ENCODE measurements around the gene ROBO2. TPM values are rescaled to one million over a fixed set of nuclear protein-coding genes. Genes with fewer than 3 reads are reported as not detected.

The ROBO2 gene
- total RNA-seq, 6 donors from 2014 or later = 12.0 to 29.1 (median 14.0) TPM

DNA sequence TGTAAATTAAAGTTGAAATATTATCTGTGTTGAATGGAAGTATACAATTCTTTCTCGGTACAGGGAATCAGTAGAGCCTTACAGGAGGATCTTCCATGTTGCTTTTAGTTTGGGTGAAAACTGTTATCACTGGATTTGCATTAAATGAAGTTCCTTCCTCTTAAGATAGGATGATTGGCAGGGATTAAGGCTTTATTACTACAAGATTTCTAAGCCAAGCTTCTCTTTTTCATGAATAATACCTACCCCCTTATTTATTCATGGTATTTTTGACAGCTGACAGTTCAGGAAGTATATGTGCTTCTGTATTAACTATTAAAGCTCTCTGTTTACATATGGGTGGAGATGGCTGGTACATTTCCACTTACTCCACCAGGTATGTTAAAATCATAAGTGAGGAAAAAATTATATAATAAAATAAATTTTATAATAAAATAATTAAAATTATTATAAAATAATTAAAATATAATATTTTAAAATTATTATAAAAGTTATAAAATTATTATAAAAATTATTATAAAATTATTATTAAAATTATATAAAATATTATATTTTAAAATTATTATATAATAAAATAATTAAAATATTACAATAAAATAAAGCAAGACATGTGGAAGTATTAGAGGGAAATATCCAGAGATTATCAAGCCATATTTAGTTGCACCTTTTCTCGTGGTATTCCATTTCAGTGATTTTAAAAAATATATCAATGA lies 332.9 kb downstream of the ROBO2 start:
- H3K4me1 ChIP-seq = no peaks in the 10 kb centered on the region
- H3K4me3 ChIP-seq = no peak overlapping the region
- no peak for TF ChIP-seq POLR2A (IDR thresholded peaks at IDR 0.05)
- TF ChIP-seq, protein P1, sequence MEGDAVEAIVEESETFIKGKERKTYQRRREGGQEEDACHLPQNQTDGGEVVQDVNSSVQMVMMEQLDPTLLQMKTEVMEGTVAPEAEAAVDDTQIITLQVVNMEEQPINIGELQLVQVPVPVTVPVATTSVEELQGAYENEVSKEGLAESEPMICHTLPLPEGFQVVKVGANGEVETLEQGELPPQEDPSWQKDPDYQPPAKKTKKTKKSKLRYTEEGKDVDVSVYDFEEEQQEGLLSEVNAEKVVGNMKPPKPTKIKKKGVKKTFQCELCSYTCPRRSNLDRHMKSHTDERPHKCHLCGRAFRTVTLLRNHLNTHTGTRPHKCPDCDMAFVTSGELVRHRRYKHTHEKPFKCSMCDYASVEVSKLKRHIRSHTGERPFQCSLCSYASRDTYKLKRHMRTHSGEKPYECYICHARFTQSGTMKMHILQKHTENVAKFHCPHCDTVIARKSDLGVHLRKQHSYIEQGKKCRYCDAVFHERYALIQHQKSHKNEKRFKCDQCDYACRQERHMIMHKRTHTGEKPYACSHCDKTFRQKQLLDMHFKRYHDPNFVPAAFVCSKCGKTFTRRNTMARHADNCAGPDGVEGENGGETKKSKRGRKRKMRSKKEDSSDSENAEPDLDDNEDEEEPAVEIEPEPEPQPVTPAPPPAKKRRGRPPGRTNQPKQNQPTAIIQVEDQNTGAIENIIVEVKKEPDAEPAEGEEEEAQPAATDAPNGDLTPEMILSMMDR (IDR thresholded peaks at IDR 0.05) = no peak
- TF ChIP-seq POLR2AphosphoS5 (IDR thresholded peaks at IDR 0.05) = no peak
- TF ChIP-seq EP300 (IDR thresholded peaks at IDR 0.05) = no peak
- H3K36me3 ChIP-seq = no peaks in the 10 kb centered on the region
- no peaks in the 10 kb centered on the region for H3K9me3 ChIP-seq
- H3K27me3 ChIP-seq = no peaks in the 10 kb centered on the region
- WGBS, 2 donors = 83 to 88% methylated on average over 2 of the region's 2 CpGs
- DNase-seq (no peak), ATAC-seq (ENCODE audit: low FRiP score in 2 of 2) (no peak)
- H3K27ac ChIP-seq = no peak overlapping the region

DNA sequence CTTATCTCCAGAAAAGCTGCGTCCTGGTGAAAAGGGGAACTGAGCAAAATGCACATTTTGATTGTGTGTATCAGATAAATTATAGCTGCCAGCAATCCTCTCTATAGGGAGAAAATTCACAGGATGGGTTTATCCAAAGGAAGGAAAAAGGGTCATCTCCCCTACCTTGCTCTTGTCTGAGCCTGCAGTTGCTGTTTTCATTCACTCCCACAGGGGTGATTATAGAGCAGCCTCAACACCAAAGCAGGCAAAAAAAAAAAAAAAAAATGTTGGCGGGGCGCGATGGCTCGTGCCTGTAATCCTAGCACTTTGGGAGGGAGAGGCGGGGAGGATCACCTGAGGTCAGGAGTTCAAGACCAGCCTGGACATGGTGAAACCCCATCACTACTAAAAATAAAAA lies 333.7 kb downstream of the ROBO2 start:
- TF ChIP-seq, protein P1 (IDR thresholded peaks at IDR 0.05) = no peak
- TF ChIP-seq POLR2AphosphoS5 (IDR thresholded peaks at IDR 0.05) = no peak
- TF ChIP-seq EP300 (IDR thresholded peaks at IDR 0.05) = no peak
- no peak for TF ChIP-seq POLR2A (IDR thresholded peaks at IDR 0.05)
- Histone ChIP-seq H3K4me3 (no peak overlapping the region), H3K27me3 (no peaks in the 10 kb centered on the region), H3K9me3 (no peaks in the 10 kb centered on the region), H3K4me1 (no peaks in the 10 kb centered on the region), H3K36me3 (no peaks in the 10 kb centered on the region), H3K27ac (no peak overlapping the region)
- DNase-seq (no peak), ATAC-seq (ENCODE audit: low FRiP score in 2 of 2) (no peak)
- WGBS, 2 donors = 84 to 88% methylated on average over 6 of the region's 6 CpGs

DNA sequence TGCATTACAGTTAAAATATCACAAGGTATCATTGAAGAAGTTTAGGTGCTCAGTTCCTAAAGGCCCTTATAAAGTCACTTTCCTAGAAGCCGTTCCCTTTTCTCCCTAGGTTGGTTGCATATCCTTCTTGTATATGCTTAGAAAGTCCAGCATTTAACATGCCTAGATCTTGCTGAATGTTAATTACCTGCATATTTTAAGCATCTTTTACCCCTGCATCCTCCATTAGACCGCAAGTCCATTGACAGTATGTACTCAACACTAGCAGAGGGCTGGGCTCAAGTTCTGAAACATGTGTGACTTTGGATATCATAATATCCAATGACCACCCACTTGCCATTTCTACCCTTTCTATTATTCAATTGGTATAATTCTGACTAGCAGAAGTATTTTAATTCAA lies 336.6 kb downstream of the ROBO2 start:
- ATAC-seq (ENCODE audit: low FRiP score in 2 of 2) = no peak
- no peak overlapping the region for H3K27ac ChIP-seq
- H3K4me1 ChIP-seq = no peaks in the 10 kb centered on the region
- no peaks in the 10 kb centered on the region for H3K9me3 ChIP-seq
- no peaks in the 10 kb centered on the region for H3K36me3 ChIP-seq
- no peak overlapping the region for H3K4me3 ChIP-seq
- 94 to 95% methylated on average over 2 of the region's 2 CpGs for WGBS, 2 donors
- TF ChIP-seq POLR2A (IDR thresholded peaks at IDR 0.05) (no peak), EP300 (IDR thresholded peaks at IDR 0.05) (no peak), POLR2AphosphoS5 (IDR thresholded peaks at IDR 0.05) (no peak)
- TF ChIP-seq, protein P1 (IDR thresholded peaks at IDR 0.05) = no peak
- no peak for DNase-seq
- H3K27me3 ChIP-seq = no peaks in the 10 kb centered on the region

DNA sequence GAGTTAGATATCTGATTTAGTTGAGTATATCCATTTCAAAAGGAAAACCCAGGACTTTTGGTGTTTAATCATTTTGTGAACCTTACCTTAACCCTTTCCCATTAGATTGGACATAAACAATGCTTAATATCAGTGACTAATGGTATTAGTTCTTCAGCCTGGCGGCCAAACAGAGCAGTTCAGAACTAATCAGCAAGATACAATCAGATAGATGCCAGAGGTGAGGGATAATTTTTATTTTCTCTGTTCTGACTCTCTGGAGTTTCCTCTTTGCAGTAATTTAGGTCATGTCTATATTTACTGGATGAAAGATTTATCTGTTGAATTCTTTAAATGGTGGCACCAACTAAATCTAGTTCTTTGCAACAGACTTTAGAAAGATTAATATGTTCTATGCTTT lies 337.8 kb downstream of the ROBO2 start:
- 66 to 79% methylated on average over 1 of the region's 1 CpG for WGBS, 2 donors
- no peak for TF ChIP-seq POLR2A (IDR thresholded peaks at IDR 0.05)
- TF ChIP-seq EP300 (IDR thresholded peaks at IDR 0.05) = no peak
- TF ChIP-seq, protein P1 (IDR thresholded peaks at IDR 0.05) = no peak
- H3K4me3 ChIP-seq = no peak overlapping the region
- no peaks in the 10 kb centered on the region for H3K9me3 ChIP-seq
- H3K27me3 ChIP-seq = no peaks in the 10 kb centered on the region
- H3K36me3 ChIP-seq = no peaks in the 10 kb centered on the region
- H3K4me1 ChIP-seq = no peaks in the 10 kb centered on the region
- no peak for ATAC-seq (ENCODE audit: low FRiP score in 2 of 2)
- no peak for DNase-seq
- H3K27ac ChIP-seq = no peak overlapping the region

DNA sequence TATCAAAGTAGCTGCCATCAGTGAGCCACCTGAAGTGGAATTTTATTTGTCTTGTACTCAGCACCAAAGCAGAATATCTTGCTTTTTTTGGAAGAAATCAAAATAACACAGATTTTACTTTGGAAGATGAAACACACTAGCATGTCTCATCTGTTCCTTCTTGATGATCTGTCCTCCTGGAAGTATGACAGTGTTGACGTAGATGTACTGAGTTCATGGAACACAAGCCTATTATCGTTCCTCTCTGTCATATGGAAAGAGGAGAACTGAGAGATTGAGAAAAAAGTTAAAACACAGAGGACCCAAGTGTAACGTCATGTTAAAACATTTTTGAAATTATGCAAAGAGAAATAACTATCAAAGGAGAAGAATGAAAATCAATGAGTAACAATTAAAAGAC lies 340.2 kb downstream of the ROBO2 start:
- 84 to 85% methylated on average over 3 of the region's 3 CpGs for WGBS, 2 donors
- no peak for DNase-seq
- TF ChIP-seq EP300 (IDR thresholded peaks at IDR 0.05) (no peak), POLR2AphosphoS5 (IDR thresholded peaks at IDR 0.05) (no peak), POLR2A (IDR thresholded peaks at IDR 0.05) (no peak)
- TF ChIP-seq, protein P1 (IDR thresholded peaks at IDR 0.05) = no peak
- H3K36me3 ChIP-seq = no peaks in the 10 kb centered on the region
- no peak overlapping the region for H3K27ac ChIP-seq
- ATAC-seq (ENCODE audit: low FRiP score in 2 of 2) = peak in 1 of 2 donors; percentile 52
- no peaks in the 10 kb centered on the region for H3K4me1 ChIP-seq
- H3K9me3 ChIP-seq = no peaks in the 10 kb centered on the region
- H3K27me3 ChIP-seq = no peaks in the 10 kb centered on the region
- no peak overlapping the region for H3K4me3 ChIP-seq
